ENCODE measurements around the gene WDR89.

WDR89 gene, protein sequence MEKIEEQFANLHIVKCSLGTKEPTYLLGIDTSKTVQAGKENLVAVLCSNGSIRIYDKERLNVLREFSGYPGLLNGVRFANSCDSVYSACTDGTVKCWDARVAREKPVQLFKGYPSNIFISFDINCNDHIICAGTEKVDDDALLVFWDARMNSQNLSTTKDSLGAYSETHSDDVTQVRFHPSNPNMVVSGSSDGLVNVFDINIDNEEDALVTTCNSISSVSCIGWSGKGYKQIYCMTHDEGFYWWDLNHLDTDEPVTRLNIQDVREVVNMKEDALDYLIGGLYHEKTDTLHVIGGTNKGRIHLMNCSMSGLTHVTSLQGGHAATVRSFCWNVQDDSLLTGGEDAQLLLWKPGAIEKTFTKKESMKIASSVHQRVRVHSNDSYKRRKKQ

DNA sequence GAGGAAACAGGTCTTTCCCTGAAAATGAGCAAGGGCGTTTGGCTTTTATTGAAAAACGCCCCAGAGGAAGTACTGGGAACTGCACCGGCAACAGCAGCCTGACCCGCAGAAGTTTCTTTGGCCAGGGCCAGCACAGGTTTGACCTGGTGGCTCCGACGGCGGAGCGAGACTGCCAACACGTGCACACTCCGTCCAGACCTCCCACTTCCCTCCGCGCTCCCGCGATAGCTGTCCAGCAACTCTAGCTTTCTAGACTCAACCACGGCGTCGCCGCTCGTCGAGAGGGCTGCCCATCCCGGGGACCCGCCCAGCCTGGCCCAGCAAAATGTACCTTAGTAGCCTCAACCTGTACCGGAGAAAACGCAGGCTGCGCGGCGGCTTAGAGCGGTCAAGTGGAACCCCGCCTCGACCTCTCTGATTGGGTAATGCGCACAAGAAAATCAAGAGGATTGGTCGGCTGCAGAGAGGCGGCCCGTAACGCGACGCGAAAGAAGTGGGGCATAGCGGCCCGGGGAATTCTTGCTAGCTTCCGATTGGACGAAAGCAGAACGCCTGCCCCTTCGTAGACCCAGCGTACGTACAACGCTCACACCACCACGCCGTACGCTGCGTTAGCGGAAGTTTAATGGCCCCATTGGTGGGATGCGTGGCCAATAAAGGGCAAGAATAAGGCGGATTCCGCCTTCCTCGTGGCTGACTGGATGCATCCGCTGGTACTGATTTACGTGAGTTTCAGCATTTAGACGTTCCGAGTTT is at the start of gene WDR89:
TSS of gene WDR89 (minus strand) at position 399 of the 756 bp plus-strand sequence. CDS start 41,929 bp downstream, outside the sequence.
- Mint-ChIP-seq H3K27me3 (no peaks in the 10 kb centered on the region), H3K4me1 (peaks cover 18 to 28% of the 10 kb centered on the region in 2 donors), H3K36me3 (peaks cover 17 to 20% of the 10 kb centered on the region in 2 donors), H3K9me3 (peaks cover 3 to 5% of the 10 kb centered on the region in 2 donors), H3K4me3 (peak within 1 kb of the TSS; percentile 91 to 98), H3K27ac (peak within 1 kb of the TSS; percentile 99)
- ATAC-seq (replicated peaks) (peak; percentile 86 to 88), DNase-seq (peak; percentile 98)

DNA sequence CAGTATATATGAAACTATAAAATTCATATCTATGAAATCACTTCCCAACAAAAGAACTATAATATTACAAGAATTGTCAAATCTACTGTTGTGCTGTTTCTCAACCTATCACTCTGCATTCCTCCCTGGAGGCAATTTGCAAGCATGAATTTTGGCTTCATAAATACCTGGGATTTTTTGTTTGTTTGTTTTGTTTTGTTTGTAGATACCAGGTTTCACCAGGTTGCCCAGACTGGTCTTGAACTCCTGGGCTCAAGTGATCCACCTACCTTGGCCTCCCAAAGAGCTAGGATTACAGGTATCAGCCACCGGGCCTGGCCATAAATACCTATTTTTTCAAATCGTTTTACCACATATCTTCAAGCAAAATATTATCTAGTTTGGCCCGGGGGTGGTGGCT is 47.5 kb upstream of the WDR89 start:
- H3K4me1 Mint-ChIP-seq = peaks cover 5 to 6% of the 10 kb centered on the region in 2 donors
- H3K27me3 Mint-ChIP-seq = no peaks in the 10 kb centered on the region

DNA sequence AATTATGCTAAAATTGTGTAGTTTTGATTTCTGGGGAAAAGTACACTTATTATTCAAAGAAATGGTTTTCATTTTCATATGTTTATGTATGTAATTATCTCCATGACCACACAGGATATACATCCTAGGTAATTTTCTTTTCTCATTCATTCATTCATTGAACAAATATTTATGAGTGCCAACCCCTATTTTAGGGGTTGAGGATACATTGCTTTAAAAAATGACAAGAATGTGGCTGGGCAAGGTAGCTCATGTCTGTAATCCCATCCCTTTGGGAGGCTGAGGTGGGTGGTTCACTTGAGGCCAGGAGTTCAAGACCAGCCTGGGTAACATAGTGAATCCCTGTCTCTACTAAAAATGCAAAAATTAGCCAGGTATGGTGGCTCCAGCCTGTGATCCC is 45.3 kb upstream of the WDR89 start:
- peaks cover 12 to 18% of the 10 kb centered on the region in 2 donors for H3K36me3 Mint-ChIP-seq
- H3K4me3 Mint-ChIP-seq = no peak overlapping the region
- no peak for ATAC-seq (replicated peaks)

More for the DNA sequence above, 47.5 kb upstream of the WDR89 start:
- Mint-ChIP-seq H3K9me3 (no peaks in the 10 kb centered on the region), H3K4me3 (no peak overlapping the region), H3K27ac (no peak overlapping the region), H3K36me3 (peaks cover 14 to 21% of the 10 kb centered on the region in 2 donors)
- ATAC-seq (replicated peaks) (no peak), DNase-seq (no peak)

DNA sequence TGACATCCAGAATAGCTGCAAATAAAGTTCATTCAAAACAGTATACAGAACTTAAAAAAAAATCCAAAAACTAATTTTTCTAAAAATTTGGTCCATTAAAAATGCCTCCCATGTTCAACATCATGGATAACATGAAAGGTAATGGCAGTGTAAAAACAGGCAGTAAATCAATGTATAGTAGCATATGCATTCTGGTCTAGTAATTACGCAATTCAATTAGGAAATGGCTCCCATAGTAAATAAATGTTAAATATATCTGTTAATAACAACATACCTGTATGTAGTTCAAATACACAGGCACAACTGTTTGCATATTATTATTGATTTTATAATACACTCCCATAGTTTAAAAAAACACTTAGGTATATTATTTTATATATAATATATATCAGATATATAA is 43.7 kb upstream of the WDR89 start:
- peaks cover 0 to 3% of the 10 kb centered on the region in 2 donors for H3K4me1 Mint-ChIP-seq

More for the DNA sequence above, 45.3 kb upstream of the WDR89 start:
- Mint-ChIP-seq H3K27me3 (no peaks in the 10 kb centered on the region), H3K27ac (no peak overlapping the region), H3K9me3 (no peaks in the 10 kb centered on the region), H3K4me1 (peaks cover 0 to 3% of the 10 kb centered on the region in 2 donors)
- DNase-seq = no peak

DNA sequence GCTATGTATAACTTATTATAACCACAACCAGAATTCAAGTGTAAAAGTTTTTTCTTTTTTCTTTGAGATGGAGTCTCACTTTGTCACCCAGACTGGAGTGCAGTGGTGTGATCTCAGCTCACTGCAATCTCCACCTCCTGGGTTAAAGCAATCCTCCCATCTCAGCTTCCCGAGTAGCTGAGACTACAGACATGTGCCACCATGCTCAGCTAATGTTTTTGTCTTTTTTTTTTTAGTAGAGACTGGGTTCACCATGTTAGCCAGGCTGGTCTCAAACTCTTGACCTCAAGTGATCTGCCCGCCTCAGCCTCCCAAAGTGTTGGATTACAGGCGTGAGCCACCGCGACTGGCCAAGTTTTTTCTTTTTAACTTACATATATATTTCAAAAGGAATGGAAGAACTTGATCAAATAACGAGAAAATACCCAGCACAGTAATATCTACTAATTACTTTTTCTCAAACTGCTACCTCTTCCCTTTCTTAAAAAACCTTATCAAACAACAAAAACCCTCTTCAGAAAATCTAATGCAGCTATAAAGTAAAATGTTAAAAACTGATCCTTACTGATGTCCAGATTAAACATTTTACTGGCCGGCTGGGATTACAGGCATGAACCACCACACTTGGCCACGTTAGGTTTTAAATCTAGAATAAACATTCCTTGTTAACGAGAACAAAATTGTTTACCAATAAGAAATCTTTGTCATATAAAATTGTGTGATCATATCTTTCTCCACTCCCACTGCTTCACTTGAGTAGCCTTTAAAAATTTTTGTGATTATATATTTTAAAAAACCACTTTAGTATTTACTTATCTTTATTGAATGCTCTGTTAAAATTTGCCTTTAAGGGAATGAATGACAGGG is 41.3 kb upstream of the WDR89 start:
- Mint-ChIP-seq H3K27ac (no peak overlapping the region), H3K4me1 (peaks cover 0 to 3% of the 10 kb centered on the region in 2 donors), H3K27me3 (no peaks in the 10 kb centered on the region), H3K4me3 (no peak overlapping the region), H3K36me3 (peaks cover 5 to 20% of the 10 kb centered on the region in 2 donors), H3K9me3 (no peaks in the 10 kb centered on the region)
- no peak for ATAC-seq (replicated peaks)
- no peak for DNase-seq

More for the DNA sequence above, 43.7 kb upstream of the WDR89 start:
- no peaks in the 10 kb centered on the region for H3K9me3 Mint-ChIP-seq
- ATAC-seq (replicated peaks) (no peak), DNase-seq (no peak)
- H3K27me3 Mint-ChIP-seq = no peaks in the 10 kb centered on the region
- H3K27ac Mint-ChIP-seq = no peak overlapping the region
- H3K36me3 Mint-ChIP-seq = peaks cover 9 to 19% of the 10 kb centered on the region in 2 donors
- H3K4me3 Mint-ChIP-seq = no peak overlapping the region

DNA sequence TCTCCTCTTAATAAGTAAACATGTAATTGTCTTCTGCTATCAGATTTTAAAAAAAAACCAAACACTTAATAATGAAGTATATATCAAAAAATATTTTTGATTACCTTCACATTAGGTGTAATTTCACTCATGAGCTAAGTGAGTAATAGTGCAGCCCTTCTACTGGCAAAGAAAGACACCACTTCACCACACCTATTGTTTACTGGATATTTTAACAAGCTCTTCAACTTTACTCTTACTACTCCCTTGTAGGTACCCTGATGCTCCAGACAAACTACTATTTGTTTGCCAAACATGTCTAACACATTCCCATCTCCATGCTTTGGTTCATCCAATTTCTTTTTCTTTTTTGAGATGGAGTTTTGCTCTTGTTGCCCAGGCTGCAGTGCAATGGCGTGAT is 36.9 kb upstream of the WDR89 start:
- Mint-ChIP-seq H3K4me1 (no peaks in the 10 kb centered on the region), H3K9me3 (no peaks in the 10 kb centered on the region), H3K36me3 (peaks cover 9 to 19% of the 10 kb centered on the region in 2 donors), H3K27ac (no peak overlapping the region), H3K4me3 (no peak overlapping the region), H3K27me3 (no peaks in the 10 kb centered on the region)
- no peak for DNase-seq
- ATAC-seq (replicated peaks) = no peak

DNA sequence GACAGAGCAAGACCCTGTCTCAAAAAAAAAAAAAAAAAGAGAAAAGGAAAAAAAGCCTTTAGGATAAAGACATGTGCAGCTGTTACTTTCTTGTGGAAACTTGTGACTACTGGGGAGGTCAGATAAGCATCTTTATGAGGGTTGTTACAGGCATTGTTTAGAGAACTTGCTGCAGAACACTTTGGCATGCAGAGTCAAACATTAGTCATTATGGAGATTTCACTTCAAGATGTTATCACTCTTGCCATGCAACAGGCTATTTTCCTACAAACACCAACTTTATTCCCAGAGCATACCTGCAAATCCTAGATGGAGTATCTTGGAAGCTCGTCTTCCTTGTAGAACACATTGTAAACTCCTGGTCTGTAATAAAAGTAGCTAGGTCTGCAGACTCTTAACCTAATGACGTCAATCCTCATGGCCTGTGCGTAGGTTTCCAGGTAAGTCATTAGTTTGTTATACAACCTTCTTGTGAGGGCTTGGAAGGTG is 36.3 kb upstream of the WDR89 start:
- no peak overlapping the region for H3K27ac Mint-ChIP-seq
- no peak for ATAC-seq (replicated peaks)
- no peaks in the 10 kb centered on the region for H3K27me3 Mint-ChIP-seq
- peaks cover 11 to 19% of the 10 kb centered on the region in 2 donors for H3K36me3 Mint-ChIP-seq
- H3K4me3 Mint-ChIP-seq = no peak overlapping the region
- no peak for DNase-seq
- no peaks in the 10 kb centered on the region for H3K4me1 Mint-ChIP-seq
- H3K9me3 Mint-ChIP-seq = no peaks in the 10 kb centered on the region

DNA sequence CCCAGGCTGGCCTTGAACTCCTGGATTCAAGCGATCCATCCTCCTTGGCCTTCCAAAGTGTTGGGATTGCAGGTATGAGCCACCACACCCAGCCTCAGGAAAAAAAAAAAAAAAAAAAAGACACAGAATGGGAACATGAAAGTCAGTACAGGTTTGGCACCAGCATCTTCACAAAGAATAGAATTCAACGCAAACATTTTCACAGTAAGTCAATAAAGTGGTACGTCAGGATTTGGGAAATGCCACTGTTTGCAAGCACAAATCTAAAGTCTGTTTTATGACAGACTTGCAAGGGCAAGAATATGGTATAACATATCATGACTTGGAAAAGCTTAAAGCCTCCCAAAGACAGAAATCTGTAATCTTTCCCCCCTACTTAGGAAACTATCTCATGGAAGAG is 34.9 kb upstream of the WDR89 start:
- Mint-ChIP-seq H3K27me3 (no peaks in the 10 kb centered on the region), H3K27ac (no peak overlapping the region), H3K4me1 (no peaks in the 10 kb centered on the region), H3K9me3 (no peaks in the 10 kb centered on the region), H3K36me3 (peaks cover 11 to 16% of the 10 kb centered on the region in 2 donors), H3K4me3 (no peak overlapping the region)
- DNase-seq (no peak), ATAC-seq (replicated peaks) (no peak)

DNA sequence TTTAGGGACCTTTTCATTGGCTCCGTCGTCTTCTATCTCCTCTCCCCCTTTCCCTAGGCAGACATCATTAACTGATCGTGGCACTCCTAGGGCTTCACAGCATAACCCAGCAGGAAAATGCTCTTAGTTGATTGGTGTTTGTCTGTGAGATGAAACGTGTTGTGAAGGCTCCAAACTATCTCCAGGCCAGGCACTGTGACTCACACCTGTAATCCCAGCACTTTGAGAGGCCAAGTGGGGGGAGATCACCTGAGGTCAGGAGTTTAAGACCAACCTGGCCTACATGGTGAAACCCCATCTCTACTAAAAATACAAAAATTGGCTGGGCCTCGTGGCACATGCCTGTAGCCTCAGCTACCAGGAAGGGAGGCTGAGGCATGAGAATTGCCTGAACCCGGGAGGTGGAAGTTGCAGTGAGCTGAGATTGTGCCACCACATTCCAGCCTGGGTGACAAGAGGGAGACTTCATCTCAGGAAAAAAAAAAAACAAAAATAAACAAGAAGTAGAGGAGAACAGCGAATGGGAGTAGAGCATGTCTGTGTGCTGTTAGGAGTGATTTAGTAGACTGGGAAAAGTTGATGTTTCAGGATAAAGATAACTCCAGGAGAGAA is 32.3 kb upstream of the WDR89 start:
- Mint-ChIP-seq H3K4me1 (no peaks in the 10 kb centered on the region), H3K27me3 (no peaks in the 10 kb centered on the region)
- no peak for ATAC-seq (replicated peaks)

DNA sequence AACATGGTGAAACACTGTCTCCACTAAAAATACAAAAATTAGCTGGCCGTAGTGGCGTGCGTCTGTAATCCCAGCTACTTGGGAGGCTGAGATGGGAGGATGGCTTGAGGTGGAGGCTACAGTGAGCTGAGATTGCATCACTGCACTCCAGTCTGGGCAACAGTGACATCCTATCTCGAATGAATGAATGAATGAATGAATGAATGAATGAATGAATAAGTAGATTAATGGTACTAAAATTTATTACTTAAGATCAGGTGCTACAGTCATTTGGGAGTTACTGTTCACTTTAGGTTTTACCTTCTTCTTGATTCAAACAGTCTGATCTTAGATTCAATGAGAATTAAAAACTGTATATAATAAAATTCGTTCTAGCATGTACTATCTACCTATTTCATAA is 31.6 kb upstream of the WDR89 start:
- H3K27me3 Mint-ChIP-seq = no peaks in the 10 kb centered on the region
- no peak overlapping the region for H3K27ac Mint-ChIP-seq

More for the DNA sequence above, 32.3 kb upstream of the WDR89 start:
- Mint-ChIP-seq H3K9me3 (no peaks in the 10 kb centered on the region), H3K27ac (no peak overlapping the region), H3K4me3 (no peak overlapping the region), H3K36me3 (peaks cover 9% of the 10 kb centered on the region in 2 donors)
- no peak for DNase-seq

DNA sequence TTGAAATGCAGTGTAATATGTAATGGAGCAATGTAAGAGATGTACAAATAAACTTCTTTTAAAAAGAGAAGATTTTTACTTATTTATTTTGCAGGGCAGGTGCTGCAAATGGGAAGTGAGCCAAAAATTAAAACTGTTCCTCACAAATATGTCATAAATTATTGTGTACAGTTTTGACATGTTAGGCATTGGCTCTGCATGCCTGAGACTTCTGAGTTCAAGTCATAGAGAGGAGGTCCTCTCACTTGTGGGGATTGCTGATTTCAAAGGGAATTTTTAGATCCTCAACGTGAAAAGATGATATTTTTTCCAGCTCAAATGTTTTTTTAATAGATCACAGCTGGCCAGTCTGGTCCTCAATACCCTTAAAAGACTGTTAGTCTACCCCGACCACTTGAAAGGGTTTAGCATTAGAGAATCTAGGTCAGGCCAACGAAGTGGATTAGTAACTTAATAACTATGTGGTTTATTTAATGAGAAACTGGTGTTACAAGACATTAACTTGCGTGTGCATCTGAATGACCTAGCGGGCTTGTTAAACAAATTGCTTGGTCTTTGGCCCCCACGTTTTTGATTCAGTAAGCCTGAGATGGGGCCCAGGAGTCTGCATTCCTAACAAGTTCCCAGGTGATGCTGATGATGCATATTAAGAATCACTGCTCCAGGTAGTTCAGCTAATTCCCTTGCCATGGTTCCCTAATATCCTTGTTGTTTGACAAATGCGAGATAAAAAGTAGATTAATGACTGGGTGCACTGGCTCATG is 30.9 kb upstream of the WDR89 start:
- Mint-ChIP-seq H3K36me3 (peaks cover 9% of the 10 kb centered on the region in 2 donors), H3K4me1 (no peaks in the 10 kb centered on the region), H3K27ac (no peak overlapping the region)

More for the DNA sequence above, 31.6 kb upstream of the WDR89 start:
- DNase-seq (no peak), ATAC-seq (replicated peaks) (no peak)
- Mint-ChIP-seq H3K4me1 (no peaks in the 10 kb centered on the region), H3K36me3 (peaks cover 9% of the 10 kb centered on the region in 2 donors), H3K9me3 (no peaks in the 10 kb centered on the region), H3K4me3 (no peak overlapping the region)

DNA sequence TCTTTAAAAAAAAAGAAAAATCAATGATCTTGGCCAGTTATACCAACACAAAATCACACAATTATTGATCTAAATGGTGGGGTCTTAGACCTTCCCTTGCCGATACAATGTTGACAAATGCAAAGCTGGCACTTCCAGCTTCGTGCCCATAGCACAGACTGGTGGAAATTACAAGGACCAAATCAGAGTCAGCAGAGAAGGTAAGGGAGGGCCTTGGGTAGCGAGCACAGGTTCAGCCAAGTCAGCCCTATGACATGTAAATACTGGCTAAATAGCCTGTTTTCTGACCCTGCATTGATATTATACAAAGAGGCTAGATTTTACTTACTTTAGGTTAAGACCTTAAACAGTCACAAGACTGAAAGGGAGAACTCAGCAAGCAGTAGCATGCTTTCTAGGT is 30.3 kb upstream of the WDR89 start:
- H3K36me3 Mint-ChIP-seq = peaks cover 6 to 9% of the 10 kb centered on the region in 2 donors
- H3K27ac Mint-ChIP-seq = no peak overlapping the region
- H3K4me3 Mint-ChIP-seq = no peak overlapping the region
- DNase-seq (no peak), ATAC-seq (replicated peaks) (no peak)
- no peaks in the 10 kb centered on the region for H3K27me3 Mint-ChIP-seq
- no peaks in the 10 kb centered on the region for H3K9me3 Mint-ChIP-seq
- H3K4me1 Mint-ChIP-seq = no peaks in the 10 kb centered on the region

More for the DNA sequence above, 30.9 kb upstream of the WDR89 start:
- no peak for ATAC-seq (replicated peaks)
- no peak for DNase-seq
- H3K27me3 Mint-ChIP-seq = no peaks in the 10 kb centered on the region
- H3K9me3 Mint-ChIP-seq = no peaks in the 10 kb centered on the region
- H3K4me3 Mint-ChIP-seq = no peak overlapping the region

DNA sequence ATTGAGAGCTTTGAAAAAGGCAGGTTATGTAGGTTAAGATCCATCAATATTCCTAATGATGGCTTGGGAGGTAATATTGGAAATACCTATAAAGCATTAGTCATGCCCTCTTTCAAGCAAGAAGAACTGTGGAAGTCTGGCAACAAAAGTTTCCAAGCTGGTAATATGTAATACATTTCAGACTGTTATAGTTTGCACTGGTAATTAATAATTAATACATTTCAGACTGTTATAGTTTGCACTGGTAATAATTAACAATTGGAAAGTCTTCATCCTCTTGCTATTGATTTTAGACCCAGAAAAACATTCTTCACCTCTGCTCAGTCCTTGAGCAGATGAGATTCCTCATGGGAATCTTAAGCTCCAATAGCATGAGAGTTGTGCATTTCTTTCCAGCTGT is 29.0 kb upstream of the WDR89 start:
- Mint-ChIP-seq H3K4me3 (no peak overlapping the region), H3K27ac (no peak overlapping the region), H3K36me3 (peaks cover 0 to 4% of the 10 kb centered on the region in 2 donors), H3K9me3 (no peaks in the 10 kb centered on the region), H3K4me1 (no peaks in the 10 kb centered on the region), H3K27me3 (no peaks in the 10 kb centered on the region)
- no peak for DNase-seq
- no peak for ATAC-seq (replicated peaks)

Data from stimulated activated naive B cell treated with anti-CD40 and anti-IgM and Interleukin-4, amounts not matched to agents 10 μg/mL and 1 μg/mL and 100 μg/mL, for 72 hours (primary cell).